ENCODE measurements around the gene NACC1. TPM values are rescaled to one million over a fixed set of nuclear protein-coding genes. Genes with fewer than 3 reads are reported as not detected.
A peak's percentile ranks its signal among the peaks of the same experiment; 100 is the strongest.
"Not testable (repeated sequence)": the region's sequence is repeated elsewhere in the genome, so short reads cannot be mapped to it uniquely, and the experiment has no call there.

The NACC1 gene
- total RNA-seq, 1 donor from 2014 or later, result 62.1 TPM

- intact Hi-C loops (cut with micrococcal nuclease), result no loop called here
- TF ChIP-seq, protein P1, sequence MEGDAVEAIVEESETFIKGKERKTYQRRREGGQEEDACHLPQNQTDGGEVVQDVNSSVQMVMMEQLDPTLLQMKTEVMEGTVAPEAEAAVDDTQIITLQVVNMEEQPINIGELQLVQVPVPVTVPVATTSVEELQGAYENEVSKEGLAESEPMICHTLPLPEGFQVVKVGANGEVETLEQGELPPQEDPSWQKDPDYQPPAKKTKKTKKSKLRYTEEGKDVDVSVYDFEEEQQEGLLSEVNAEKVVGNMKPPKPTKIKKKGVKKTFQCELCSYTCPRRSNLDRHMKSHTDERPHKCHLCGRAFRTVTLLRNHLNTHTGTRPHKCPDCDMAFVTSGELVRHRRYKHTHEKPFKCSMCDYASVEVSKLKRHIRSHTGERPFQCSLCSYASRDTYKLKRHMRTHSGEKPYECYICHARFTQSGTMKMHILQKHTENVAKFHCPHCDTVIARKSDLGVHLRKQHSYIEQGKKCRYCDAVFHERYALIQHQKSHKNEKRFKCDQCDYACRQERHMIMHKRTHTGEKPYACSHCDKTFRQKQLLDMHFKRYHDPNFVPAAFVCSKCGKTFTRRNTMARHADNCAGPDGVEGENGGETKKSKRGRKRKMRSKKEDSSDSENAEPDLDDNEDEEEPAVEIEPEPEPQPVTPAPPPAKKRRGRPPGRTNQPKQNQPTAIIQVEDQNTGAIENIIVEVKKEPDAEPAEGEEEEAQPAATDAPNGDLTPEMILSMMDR (IDR thresholded peaks at IDR 0.05), result no peak
- ATAC-seq (ENCODE audit: low read depth) (no peak), DNase-seq (no peak)
- CTCF ChIA-PET, result interaction anchor here (1.6 kb wide), 2 partner anchors 19 to 21 kb away, joined by 3 to 4 read pairs; no protein-coding TSS in a partner anchor
- Mint-ChIP-seq H3K4me1 (peaks cover 57% of the 10 kb centered on the region), H3K27me3 (no peaks in the 10 kb centered on the region), H3K27ac (no peak overlapping the region), H3K9me3 (no peaks in the 10 kb centered on the region), H3K4me3 (no peak overlapping the region), H3K36me3 (ENCODE audit: low read depth) (no peaks in the 10 kb centered on the region)
- POLR2A ChIA-PET, result interaction anchor here (0.5 to 3.6 kb wide), 8 partner anchors 9 to 219 kb away, joined by 3 to 16 read pairs (median 8); partner anchors contain the start of genes IER2 and STX10
Observed at GRCh38 chr19:13176345-13176744, 58.3 kb downstream of the NACC1 start.

DNA sequence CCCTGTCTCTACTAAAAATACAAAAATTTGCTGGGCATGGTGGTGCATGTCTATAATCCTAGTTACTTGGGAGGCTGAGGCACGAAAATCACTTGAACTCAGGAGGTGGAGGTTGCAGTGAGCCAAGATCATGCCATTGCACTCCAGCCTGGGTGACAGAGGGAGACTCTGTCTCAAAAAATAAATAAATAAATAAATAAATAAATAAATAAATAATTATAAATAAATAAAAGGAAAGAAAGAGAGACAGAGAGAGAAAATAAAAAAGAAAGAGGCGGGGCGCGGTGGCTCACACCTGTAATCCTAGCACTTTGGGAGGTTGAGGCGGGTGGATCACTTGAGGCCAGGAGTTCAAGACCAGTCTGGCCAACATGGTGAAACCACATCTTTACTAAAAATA is 59.5 kb downstream of the NACC1 start:
- DNase-seq; ATAC-seq (ENCODE audit: low read depth); H3K4me3 Mint-ChIP-seq; H3K27ac Mint-ChIP-seq; H3K9me3 Mint-ChIP-seq; H3K27me3 Mint-ChIP-seq; intact Hi-C loops (cut with micrococcal nuclease); H3K36me3 Mint-ChIP-seq (ENCODE audit: low read depth): not testable (repeated sequence)
- ChIA-PET CTCF (interaction anchor here (1.1 kb wide), 1 partner anchor 73 kb away, joined by 4 read pairs; no protein-coding TSS in a partner anchor), POLR2A (interaction anchor here (0.7 to 3.6 kb wide), 5 partner anchors 10 to 769 kb away, joined by 3 to 16 read pairs (median 4); no protein-coding TSS in a partner anchor)
- H3K4me1 Mint-ChIP-seq, result peaks cover 53% of the 10 kb centered on the region

GRCh38 chr19:13178291-13178690 is 60.2 kb downstream of the NACC1 start:
- CTCF ChIA-PET, result interaction anchor here (1.1 kb wide), 1 partner anchor 73 kb away, joined by 4 read pairs; no protein-coding TSS in a partner anchor
- ATAC-seq (ENCODE audit: low read depth); H3K27ac Mint-ChIP-seq; H3K9me3 Mint-ChIP-seq; H3K4me3 Mint-ChIP-seq; intact Hi-C loops (cut with micrococcal nuclease); H3K27me3 Mint-ChIP-seq; DNase-seq; H3K36me3 Mint-ChIP-seq (ENCODE audit: low read depth): not testable (repeated sequence)
- POLR2A ChIA-PET, result interaction anchor here (0.7 to 1.3 kb wide), 3 partner anchors 10 to 507 kb away, joined by 5 to 11 read pairs (median 6); no protein-coding TSS in a partner anchor
- H3K4me1 Mint-ChIP-seq, result peaks cover 46% of the 10 kb centered on the region

- ATAC-seq (ENCODE audit: low read depth), result peak; percentile 66
- peak overlapping the region; percentile 46 for H3K27ac Mint-ChIP-seq
- ChIA-PET CTCF (interaction anchor here (0.9 to 1.7 kb wide), 6 partner anchors 11 to 31 kb away, joined by 3 to 12 read pairs (median 4); no protein-coding TSS in a partner anchor), POLR2A (interaction anchor here (0.6 to 5.0 kb wide), 16 partner anchors 8 to 1199 kb away, joined by 3 to 49 read pairs (median 8); partner anchors contain the start of genes IER2 and STX10)
- no peaks in the 10 kb centered on the region for H3K9me3 Mint-ChIP-seq
- TF ChIP-seq, protein P1 (IDR thresholded peaks at IDR 0.05), result no peak
- H3K4me3 Mint-ChIP-seq, result peak overlapping the region; percentile 49
- H3K27me3 Mint-ChIP-seq, result no peaks in the 10 kb centered on the region
- peaks cover 33% of the 10 kb centered on the region for H3K4me1 Mint-ChIP-seq
- no peaks in the 10 kb centered on the region for H3K36me3 Mint-ChIP-seq (ENCODE audit: low read depth)
- intact Hi-C loops (cut with micrococcal nuclease), result no loop called here
- DNase-seq, result no peak
Observed at GRCh38 chr19:13181747-13182388, 63.8 kb downstream of the NACC1 start.

GRCh38 chr19:13184926-13185325 is 66.9 kb downstream of the NACC1 start:
- H3K4me3 Mint-ChIP-seq; H3K36me3 Mint-ChIP-seq (ENCODE audit: low read depth); H3K27me3 Mint-ChIP-seq; DNase-seq; ATAC-seq (ENCODE audit: low read depth); H3K27ac Mint-ChIP-seq; intact Hi-C loops (cut with micrococcal nuclease); H3K9me3 Mint-ChIP-seq: not testable (repeated sequence)
- peaks cover 41% of the 10 kb centered on the region for H3K4me1 Mint-ChIP-seq
- POLR2A ChIA-PET, result interaction anchor here (0.9 kb wide), 1 partner anchor 14 kb away, joined by 3 read pairs; no protein-coding TSS in a partner anchor
- CTCF ChIA-PET, result interaction anchor here (1.2 kb wide), 1 partner anchor 11 kb away, joined by 3 read pairs; no protein-coding TSS in a partner anchor

GRCh38 chr19:13185763-13186657 is 67.9 kb downstream of the NACC1 start:
- H3K9me3 Mint-ChIP-seq; DNase-seq; H3K27me3 Mint-ChIP-seq; H3K4me3 Mint-ChIP-seq; intact Hi-C loops (cut with micrococcal nuclease); H3K27ac Mint-ChIP-seq; ATAC-seq (ENCODE audit: low read depth); H3K36me3 Mint-ChIP-seq (ENCODE audit: low read depth): not testable (repeated sequence)
- ChIA-PET POLR2A (interaction anchor here (0.8 to 1.1 kb wide), 4 partner anchors 10 to 32 kb away, joined by 3 to 4 read pairs (median 3); no protein-coding TSS in a partner anchor), CTCF (interaction anchor here (1.5 kb wide), 1 partner anchor 9 kb away, joined by 5 read pairs; no protein-coding TSS in a partner anchor)
- H3K4me1 Mint-ChIP-seq, result peaks cover 30% of the 10 kb centered on the region

GRCh38 chr19:13186688-13187087 is 68.6 kb downstream of the NACC1 start:
- H3K4me3 Mint-ChIP-seq; H3K36me3 Mint-ChIP-seq (ENCODE audit: low read depth); ATAC-seq (ENCODE audit: low read depth); H3K27ac Mint-ChIP-seq; H3K9me3 Mint-ChIP-seq; intact Hi-C loops (cut with micrococcal nuclease); DNase-seq; H3K27me3 Mint-ChIP-seq: not testable (repeated sequence)
- POLR2A ChIA-PET, result interaction anchor here (0.8 kb wide), 1 partner anchor 32 kb away, joined by 3 read pairs; no protein-coding TSS in a partner anchor
- peaks cover 28% of the 10 kb centered on the region for H3K4me1 Mint-ChIP-seq
- CTCF ChIA-PET, result interaction anchor here (1.5 kb wide), 1 partner anchor 9 kb away, joined by 5 read pairs; no protein-coding TSS in a partner anchor
